Breast epithelium (tissue), 3 donors: ENCODE results near the gene HOXA11.

Experiments
- CTCF ChIP-seq, 3 donors: fragments of 450-650 bp; IDR thresholded peaks; one replicate each; pipeline ENCODE4 v1.5.1; 2016 to 2017; ENCODE audit warnings: antibody characterized with exemption in 3 of 3, mild to moderate bottlenecking in 3 of 3, moderate library complexity in 3 of 3
- POLR2A ChIP-seq: fragments of 450-650 bp; IDR thresholded peaks from one replicate; pipeline ENCODE4 v1.6.1; 2016; ENCODE audit warnings: antibody characterized with exemption, mild to moderate bottlenecking, moderate library complexity
- POLR2AphosphoS5 ChIP-seq, 3 donors: sonication (generic); formaldehyde crosslinking; IDR thresholded peaks; one replicate each; pipeline ENCODE4 v1.6.1; 2017; ENCODE audit warnings: antibody characterized with exemption in 3 of 3

GRCh38 chr7:27171325-27171636 lies 13.8 kb downstream of the HOXA11 start:
- TF ChIP-seq CTCF (IDR thresholded peaks at IDR 0.05) = no peak
- no peak for TF ChIP-seq POLR2AphosphoS5 (IDR thresholded peaks at IDR 0.05)
- no peak for TF ChIP-seq POLR2A
